ENCODE results near the gene CBR3. TPM values are rescaled to one million over a fixed set of nuclear protein-coding genes. Genes with fewer than 3 reads are reported as not detected.
A peak's percentile ranks its signal among the peaks of the same experiment; 100 is the strongest.
"Not testable (repeated sequence)": the region's sequence is repeated elsewhere in the genome, so short reads cannot be mapped to it uniquely, and the experiment has no call there.

Gene CBR3
- 8.3 and 12.1 TPM in 2 replicates for total RNA-seq (2014; rRNA removed; shearing (Covaris generic))

- peak; percentile 86 for DNase-seq
- H3K36me3 ChIP-seq (replicated peaks; ENCODE audit: control insufficient read depth, insufficient read depth, low read length), result no peaks in the 10 kb centered on the region
These were observed at the start of gene CBR3 for GRCh38 chr21:36134803-36135390. TSS of gene CBR3 (plus strand) at chr21:36135079. CDS start at chr21:36135193, 114 bp downstream.

DNA sequence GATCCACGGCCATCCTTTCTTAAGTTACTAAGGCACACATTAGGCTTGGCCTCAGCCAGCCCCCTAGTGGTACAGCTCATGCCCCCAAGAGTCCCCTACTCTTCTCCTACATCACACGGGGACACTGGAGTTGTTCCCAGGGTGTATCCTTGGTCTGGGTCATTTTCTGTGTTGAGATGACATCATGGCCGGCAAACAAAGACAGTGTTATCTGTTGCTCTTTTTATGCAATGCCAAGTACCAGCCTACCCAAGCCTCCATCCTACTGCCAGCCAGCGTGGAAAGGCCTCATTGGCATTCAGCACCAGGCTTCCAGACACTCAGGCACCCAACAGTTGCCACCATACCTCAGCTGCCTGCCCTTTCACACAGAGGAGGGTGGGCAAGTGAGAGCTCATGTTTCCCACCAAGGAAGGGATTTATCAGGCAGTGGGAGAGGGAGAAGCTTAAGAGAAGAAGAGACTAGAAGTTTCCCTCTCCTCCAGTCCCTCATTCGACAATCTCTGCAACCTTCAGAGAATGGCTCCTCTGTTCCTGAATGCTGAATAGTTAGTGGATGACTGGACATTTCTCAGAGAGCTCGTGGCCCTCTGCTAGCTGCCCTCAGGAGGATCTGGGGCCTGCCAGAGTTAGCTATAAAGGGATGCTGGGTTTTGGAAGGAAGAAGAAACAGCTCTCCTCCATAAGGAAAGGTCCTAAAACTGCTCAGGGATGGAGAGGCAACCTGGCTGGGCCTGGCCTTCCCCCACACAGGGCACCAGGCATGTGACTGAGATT is 47.3 kb upstream of the CBR3 start:
- peak; percentile 31 for DNase-seq
- no peaks in the 10 kb centered on the region for H3K36me3 ChIP-seq (replicated peaks; ENCODE audit: control insufficient read depth, insufficient read depth, low read length)
- H3K27me3 ChIP-seq (ENCODE audit: control insufficient read depth, insufficient read depth, low read length), result no peaks in the 10 kb centered on the region
- H3K4me3 ChIP-seq (ENCODE audit: insufficient read depth, low read depth, low read length), result no peak overlapping the region

More at GRCh38 chr21:36134803-36135390, at the start of gene CBR3:
- peaks cover 32% of the 10 kb centered on the region for H3K27me3 ChIP-seq (ENCODE audit: control insufficient read depth, insufficient read depth, low read length)
- peak within 1 kb of the TSS; percentile 61 for H3K4me3 ChIP-seq (ENCODE audit: insufficient read depth, low read depth, low read length)

DNA sequence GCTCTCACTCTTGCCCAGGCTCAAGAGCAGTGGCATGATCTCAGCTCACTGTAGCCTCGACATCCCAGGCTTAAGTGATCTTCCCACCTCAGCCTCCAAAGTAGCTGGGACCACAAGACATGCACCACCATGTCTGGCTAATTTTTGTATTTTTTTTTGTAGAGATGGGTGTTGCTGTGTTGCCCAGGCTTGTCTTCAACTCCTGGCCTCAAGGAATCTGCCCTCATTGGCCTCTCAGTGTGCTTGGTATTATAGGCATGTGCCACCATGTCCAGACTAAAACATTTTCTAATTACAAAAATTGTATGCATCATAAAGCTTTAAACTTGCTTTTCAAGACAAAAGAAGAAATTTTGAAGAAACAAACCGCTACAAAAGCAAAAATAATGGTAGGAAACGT is 44.9 kb upstream of the CBR3 start:
- Histone ChIP-seq H3K27me3 (ENCODE audit: control insufficient read depth, insufficient read depth, low read length) (no peaks in the 10 kb centered on the region), H3K36me3 (replicated peaks; ENCODE audit: control insufficient read depth, insufficient read depth, low read length) (no peaks in the 10 kb centered on the region), H3K4me3 (ENCODE audit: insufficient read depth, low read depth, low read length) (no peak overlapping the region)
- no peak for DNase-seq

GRCh38 chr21:36092681-36093080 is 42.2 kb upstream of the CBR3 start:
- Histone ChIP-seq H3K27me3 (ENCODE audit: control insufficient read depth, insufficient read depth, low read length) (no peaks in the 10 kb centered on the region), H3K4me3 (ENCODE audit: insufficient read depth, low read depth, low read length) (no peak overlapping the region), H3K36me3 (replicated peaks; ENCODE audit: control insufficient read depth, insufficient read depth, low read length) (no peaks in the 10 kb centered on the region)
- no peak for DNase-seq

DNA sequence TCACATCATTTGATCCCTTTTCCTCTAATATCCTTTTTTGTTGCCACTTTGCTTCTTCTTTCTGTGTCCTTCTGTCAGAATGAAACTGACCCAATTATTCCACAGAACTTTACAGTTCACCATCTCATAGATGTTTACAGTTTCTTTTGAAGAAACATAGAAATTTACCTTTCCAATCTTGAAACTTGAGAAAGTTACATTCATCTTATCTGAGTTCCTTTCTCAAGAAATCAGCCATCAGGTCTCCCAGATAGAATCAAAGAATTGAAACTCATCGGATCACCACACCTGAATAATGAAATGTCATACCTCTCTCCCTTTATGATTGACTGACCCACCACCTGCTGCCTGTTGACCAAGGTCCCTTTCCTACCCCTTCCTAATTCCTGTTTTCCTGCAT is 41.4 kb upstream of the CBR3 start:
- DNase-seq, result no peak
- no peaks in the 10 kb centered on the region for H3K36me3 ChIP-seq (replicated peaks; ENCODE audit: control insufficient read depth, insufficient read depth, low read length)
- H3K4me3 ChIP-seq (ENCODE audit: insufficient read depth, low read depth, low read length), result no peak overlapping the region
- H3K27me3 ChIP-seq (ENCODE audit: control insufficient read depth, insufficient read depth, low read length), result no peaks in the 10 kb centered on the region

- no peak overlapping the region for H3K4me3 ChIP-seq (ENCODE audit: insufficient read depth, low read depth, low read length)
- H3K36me3 ChIP-seq (replicated peaks; ENCODE audit: control insufficient read depth, insufficient read depth, low read length), result no peaks in the 10 kb centered on the region
- DNase-seq, result no peak
- no peaks in the 10 kb centered on the region for H3K27me3 ChIP-seq (ENCODE audit: control insufficient read depth, insufficient read depth, low read length)
These were observed 38.2 kb upstream of the CBR3 start for GRCh38 chr21:36096398-36097290.

GRCh38 chr21:36097427-36098181 is 37.3 kb upstream of the CBR3 start:
- Histone ChIP-seq H3K36me3 (replicated peaks; ENCODE audit: control insufficient read depth, insufficient read depth, low read length) (no peaks in the 10 kb centered on the region), H3K4me3 (ENCODE audit: insufficient read depth, low read depth, low read length) (no peak overlapping the region), H3K27me3 (ENCODE audit: control insufficient read depth, insufficient read depth, low read length) (no peaks in the 10 kb centered on the region)
- no peak for DNase-seq

GRCh38 chr21:36098182-36098532 is 36.7 kb upstream of the CBR3 start:
- Histone ChIP-seq H3K27me3 (ENCODE audit: control insufficient read depth, insufficient read depth, low read length) (no peaks in the 10 kb centered on the region), H3K4me3 (ENCODE audit: insufficient read depth, low read depth, low read length) (no peak overlapping the region), H3K36me3 (replicated peaks; ENCODE audit: control insufficient read depth, insufficient read depth, low read length) (no peaks in the 10 kb centered on the region)
- no peak for DNase-seq

GRCh38 chr21:36099000-36099399 is 35.9 kb upstream of the CBR3 start:
- DNase-seq, result no peak
- no peak overlapping the region for H3K4me3 ChIP-seq (ENCODE audit: insufficient read depth, low read depth, low read length)
- H3K27me3 ChIP-seq (ENCODE audit: control insufficient read depth, insufficient read depth, low read length), result no peaks in the 10 kb centered on the region
- H3K36me3 ChIP-seq (replicated peaks; ENCODE audit: control insufficient read depth, insufficient read depth, low read length), result no peaks in the 10 kb centered on the region

DNA sequence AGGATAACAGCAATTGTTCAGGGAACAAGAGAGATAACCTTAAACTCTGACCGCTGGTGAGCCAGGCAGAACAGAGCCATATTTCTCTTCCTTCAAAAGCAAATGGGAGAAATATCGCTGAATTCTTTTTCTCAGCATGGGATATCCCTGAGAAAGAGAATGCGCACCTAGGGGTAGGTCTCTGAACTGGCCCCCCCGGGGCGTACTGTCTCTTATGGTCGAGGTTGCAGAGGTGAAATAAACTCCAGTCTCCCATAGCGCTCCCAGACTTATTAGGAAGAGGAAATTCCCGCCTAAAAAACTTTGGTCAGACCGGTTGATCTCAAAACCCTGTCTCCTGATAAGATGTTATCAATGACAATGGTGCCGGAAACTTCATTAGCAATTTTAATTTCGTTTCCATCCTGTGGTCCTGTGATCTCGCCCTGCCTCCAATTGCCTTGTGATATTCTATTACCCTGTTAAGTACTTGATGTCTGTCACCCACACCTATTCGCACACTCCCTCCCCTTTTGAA is 35.1 kb upstream of the CBR3 start:
- not testable (repeated sequence) for H3K27me3 ChIP-seq (ENCODE audit: control insufficient read depth, insufficient read depth, low read length); DNase-seq; H3K4me3 ChIP-seq (ENCODE audit: insufficient read depth, low read depth, low read length); H3K36me3 ChIP-seq (replicated peaks; ENCODE audit: control insufficient read depth, insufficient read depth, low read length)

DNA sequence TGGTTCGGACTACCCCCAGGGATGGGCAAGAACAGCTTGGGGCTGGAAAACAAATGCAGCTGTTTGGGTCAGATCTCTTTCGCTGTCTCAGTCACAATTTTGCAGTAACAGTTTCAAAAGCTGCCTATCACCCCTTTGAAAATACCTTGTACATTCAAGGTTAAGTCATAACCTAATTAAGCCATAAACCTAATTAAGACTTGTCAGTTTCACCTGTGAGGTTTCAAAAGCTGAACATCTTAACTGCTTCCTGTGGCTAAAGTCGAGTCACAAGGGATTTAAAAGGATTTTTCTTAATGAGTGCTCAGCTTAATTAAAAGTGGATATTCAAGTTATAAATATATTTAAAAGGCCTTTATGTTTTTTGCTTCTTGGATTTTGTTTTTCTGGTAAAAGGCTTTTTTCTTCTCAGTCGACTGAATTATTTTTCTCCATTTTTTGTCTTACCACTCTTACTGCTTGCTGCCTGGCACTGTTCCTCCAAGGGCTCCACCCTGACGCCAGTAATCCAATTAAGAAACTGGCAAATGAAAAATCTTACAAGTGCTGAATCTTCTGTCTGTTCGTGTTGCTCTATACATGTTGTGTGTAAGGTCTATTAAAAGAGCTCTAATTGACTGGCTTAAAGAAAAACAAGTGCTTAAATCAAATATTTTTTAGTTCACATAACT is 33.8 kb upstream of the CBR3 start:
- DNase-seq, result no peak
- H3K36me3 ChIP-seq (replicated peaks; ENCODE audit: control insufficient read depth, insufficient read depth, low read length), result no peaks in the 10 kb centered on the region

DNA sequence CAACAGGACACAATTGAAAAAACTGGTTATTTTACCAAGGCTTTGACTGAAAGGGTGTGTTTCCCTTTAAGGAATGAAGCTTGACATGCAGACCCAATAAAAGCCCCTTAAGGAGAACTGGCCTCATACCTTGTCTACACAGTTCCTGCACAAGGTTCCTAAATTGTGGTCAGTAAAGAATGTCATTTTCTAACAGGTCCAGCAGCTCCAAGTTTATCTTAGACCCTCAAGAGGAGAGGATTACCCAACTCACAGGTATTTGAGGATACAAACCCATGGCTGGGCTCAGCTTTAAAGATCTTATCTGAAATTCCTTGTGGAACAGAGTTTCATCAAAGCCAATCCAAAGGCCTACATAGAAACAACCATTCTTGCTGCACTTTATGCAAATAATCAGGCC is 31.4 kb upstream of the CBR3 start:
- peaks cover 10% of the 10 kb centered on the region for H3K36me3 ChIP-seq (replicated peaks; ENCODE audit: control insufficient read depth, insufficient read depth, low read length)
- H3K4me3 ChIP-seq (ENCODE audit: insufficient read depth, low read depth, low read length), result no peak overlapping the region
- DNase-seq, result no peak
- no peaks in the 10 kb centered on the region for H3K27me3 ChIP-seq (ENCODE audit: control insufficient read depth, insufficient read depth, low read length)

More for the DNA sequence above, 33.8 kb upstream of the CBR3 start:
- Histone ChIP-seq H3K27me3 (ENCODE audit: control insufficient read depth, insufficient read depth, low read length) (no peaks in the 10 kb centered on the region), H3K4me3 (ENCODE audit: insufficient read depth, low read depth, low read length) (no peak overlapping the region)

DNA sequence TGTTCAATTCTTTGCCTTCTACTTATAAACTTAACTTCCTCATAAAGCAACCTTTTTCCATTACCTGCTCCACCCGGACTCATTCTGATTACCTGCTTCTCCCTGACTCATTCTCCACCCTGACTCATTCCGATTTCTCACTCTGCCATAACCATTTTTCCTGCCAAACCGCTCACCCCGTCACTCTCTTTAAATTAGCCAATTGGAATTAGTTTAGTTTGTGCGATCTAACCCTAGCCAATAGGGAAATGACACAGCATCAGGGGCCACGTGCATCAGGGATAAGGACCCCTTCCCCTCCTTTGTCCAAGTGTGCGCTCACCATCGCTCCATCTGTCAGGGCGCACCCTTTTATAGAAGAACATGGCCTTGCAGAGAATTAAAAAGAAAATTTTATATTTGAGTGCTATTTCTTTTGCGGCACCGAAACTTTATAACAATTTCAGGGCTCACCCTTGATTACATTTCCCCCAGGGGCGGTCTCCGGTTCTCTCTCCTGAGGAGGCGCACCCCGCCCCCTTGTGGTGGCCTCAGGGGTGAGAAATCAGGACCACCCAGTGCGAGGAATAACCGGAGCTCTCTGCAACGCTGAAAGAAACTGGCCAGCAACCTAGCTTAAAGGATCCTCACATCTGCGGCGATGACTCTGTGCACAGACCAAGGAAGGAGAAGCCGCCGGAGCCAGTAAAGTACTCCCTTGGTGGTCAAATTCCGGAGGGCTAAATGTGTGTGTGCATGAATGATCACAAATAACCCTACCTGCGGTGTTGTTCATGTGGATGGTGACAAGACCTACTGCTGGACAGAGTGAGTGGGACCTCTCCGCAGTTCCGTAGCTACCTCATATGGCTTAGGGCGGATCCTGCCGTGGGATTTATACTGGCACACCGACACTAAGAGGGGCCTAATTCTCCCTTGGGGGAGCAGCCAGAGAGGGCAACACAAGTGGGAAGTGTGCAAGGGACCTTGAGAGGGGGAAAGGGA is 30.3 kb upstream of the CBR3 start:
- H3K27me3 ChIP-seq (ENCODE audit: control insufficient read depth, insufficient read depth, low read length), result no peaks in the 10 kb centered on the region
- peak overlapping the region; percentile 60 for H3K4me3 ChIP-seq (ENCODE audit: insufficient read depth, low read depth, low read length)
- peak; percentile 43 for DNase-seq
- peaks cover 11% of the 10 kb centered on the region for H3K36me3 ChIP-seq (replicated peaks; ENCODE audit: control insufficient read depth, insufficient read depth, low read length)

All from H7 (cell line).